GDM1 (cell line): ENCODE measurements around the gene GLMN.

Experiments
- DNase-seq: peaks from one replicate; lab custom pipeline; 2025; lab: John Stamatoyannopoulos, UW

The GLMN gene, protein sequence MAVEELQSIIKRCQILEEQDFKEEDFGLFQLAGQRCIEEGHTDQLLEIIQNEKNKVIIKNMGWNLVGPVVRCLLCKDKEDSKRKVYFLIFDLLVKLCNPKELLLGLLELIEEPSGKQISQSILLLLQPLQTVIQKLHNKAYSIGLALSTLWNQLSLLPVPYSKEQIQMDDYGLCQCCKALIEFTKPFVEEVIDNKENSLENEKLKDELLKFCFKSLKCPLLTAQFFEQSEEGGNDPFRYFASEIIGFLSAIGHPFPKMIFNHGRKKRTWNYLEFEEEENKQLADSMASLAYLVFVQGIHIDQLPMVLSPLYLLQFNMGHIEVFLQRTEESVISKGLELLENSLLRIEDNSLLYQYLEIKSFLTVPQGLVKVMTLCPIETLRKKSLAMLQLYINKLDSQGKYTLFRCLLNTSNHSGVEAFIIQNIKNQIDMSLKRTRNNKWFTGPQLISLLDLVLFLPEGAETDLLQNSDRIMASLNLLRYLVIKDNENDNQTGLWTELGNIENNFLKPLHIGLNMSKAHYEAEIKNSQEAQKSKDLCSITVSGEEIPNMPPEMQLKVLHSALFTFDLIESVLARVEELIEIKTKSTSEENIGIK

DNA sequence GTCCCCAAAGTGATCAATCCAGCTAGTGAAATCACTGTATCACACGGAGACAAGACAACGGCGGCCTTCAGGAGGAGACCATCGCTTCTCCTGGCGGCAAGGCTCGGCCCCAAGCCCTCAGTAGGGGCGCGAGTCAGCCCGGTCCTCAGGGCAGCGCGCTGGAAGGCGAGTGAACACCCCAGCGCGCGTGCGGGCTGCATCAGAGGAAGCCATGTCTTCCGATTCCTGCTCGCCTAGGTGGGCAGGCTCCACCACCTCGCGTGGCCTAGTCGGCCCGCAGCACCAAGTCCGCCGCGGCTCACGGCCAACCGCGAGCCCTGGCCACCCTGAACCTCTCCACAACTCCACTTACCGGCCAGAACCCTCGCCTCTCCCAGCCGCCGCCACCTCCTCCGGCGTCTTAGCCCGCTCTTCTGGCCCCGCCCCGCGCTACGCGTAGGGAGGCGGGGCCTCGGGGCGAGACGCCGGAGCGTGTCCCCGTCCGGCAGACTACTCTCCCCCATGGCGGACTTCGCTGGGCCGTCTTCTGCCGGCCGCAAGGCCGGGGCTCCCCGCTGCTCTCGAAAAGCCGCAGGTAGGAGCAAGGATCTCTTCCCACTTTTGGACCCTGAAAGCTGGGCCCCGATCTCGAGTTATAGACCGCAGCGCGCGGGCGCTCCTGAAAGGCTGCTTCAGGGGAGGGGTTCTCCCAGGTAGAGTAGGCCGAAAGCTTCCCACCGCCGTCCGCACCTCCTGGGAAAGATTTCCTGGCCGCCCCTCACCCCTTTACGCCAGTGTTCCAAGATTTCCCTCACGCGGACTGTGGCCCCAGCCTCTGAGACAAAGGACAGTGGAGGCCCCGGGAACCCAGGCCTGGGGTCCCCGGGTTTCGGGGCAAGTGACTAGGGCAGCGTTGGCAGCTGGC lies at the start of gene GLMN, which contains the start of gene RPAP2:
Gene GLMN (minus strand): TSS at position 415 of the 904 bp plus-strand sequence. CDS start 988 bp downstream, outside the sequence.
Gene RPAP2 (plus strand): TSS at position 487 of the 904 bp plus-strand sequence. CDS start 15 bp downstream, at position 502.
- DNase-seq = peak; percentile 82

DNA sequence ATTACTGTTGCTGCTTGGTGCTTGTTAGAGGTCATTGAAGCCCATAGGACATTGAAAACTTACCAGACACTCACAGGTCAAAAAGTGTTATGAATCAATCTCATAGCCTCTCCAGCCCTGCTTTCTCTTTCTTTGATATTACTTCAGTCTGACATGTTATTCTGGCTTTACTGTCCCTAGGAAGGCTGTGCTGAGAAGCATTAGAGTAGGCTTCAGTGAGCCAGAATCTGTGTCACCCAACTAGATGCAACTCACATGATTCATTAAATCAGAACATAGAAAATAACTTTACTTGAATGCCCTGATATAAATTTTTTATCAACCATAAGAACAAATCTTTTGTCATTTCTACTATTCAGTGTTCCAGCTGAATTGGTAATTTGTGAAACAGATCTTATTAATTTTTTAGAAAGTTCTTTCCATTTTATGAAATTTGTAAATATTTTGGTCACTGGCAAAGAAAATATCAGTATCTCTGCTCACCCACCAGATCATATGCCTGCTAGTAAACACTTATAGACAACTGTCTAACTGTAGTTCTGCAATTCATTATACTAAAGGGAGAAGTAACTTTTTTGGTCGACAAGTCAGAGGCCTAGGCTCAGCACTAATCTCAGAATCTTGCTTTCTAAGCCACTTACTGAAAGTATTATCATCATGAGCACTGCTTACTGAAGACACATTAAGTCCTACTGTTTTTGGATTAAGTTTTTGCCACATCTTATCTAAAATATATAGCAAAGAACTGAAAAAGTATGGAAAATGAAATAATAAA lies 48.3 kb upstream of the GLMN start:
- DNase-seq = no peak

DNA sequence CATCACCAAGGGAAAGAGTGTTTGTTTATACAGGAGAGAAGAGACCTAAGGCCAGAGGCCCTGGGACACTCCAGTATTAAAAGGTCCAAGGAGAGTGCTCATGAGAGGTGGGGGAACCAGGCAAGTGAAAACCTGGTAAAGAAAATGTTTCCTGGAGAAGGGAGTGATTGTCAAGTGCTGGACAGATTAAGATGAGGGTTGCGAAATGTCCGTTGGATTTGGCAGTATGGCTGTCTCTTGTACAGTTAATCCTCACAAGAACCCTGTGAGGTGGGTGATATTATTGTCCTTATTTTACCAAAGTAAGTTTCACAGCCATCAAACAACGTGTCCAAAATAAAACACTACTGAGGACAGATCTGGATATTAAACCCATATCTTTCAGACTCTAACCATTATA lies 44.3 kb upstream of the GLMN start:
- DNase-seq = no peak

DNA sequence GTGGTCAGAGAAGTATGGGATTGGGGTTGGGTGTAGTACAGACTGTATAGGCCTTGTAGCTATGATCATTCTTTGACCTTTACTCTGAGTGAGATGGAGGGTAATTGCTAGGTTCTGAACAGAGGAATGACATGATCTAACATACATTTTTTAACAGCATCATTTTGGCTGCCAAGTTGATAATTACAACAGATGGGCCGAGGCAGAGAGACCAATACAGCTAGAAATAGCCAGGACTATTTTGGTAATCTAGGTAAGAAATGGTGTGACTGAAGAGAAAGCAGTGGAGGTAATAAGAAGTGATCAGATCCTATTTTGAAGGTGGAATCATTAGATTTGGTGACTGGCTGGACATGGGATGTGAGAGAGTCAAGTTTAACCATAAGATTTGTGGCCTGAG lies 43.6 kb upstream of the GLMN start:
- DNase-seq = no peak

DNA sequence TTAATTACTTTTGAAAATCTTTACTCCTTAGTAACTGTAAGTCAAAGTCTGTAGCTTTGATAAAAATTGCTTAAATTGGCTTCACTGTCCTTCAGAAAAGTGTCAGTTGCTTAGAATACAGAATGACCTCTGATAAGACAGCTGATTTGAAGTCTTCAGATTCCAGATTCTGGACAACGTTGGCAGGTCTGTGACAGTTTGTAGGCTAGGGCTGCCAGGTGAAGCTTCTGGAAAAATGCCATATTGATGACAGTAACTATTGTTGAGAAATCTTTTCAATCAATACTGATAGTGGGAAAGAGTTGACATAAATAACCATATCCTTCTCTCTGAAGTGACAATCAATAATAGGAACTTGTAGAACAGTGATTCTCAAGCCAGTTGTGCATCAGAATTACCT lies 41.4 kb upstream of the GLMN start:
- DNase-seq = no peak

DNA sequence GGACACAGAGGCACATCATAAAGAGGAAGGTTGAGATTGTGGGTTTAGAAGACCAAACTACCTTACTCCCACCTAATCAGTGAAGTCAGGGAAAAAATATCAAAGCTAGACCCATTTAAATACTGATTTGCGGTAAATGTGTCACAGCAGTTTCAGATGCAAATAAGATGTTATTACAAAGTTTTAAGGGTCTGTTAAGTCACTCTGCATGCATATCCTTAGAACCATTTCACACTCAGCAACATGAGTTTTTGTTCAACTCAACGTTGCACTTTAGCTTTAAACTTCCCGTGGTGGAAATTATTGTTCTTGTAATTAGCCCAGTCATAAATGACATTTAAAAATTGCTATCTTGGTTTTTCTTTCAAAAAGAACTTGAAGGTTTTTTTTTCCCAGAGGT lies 34.9 kb upstream of the GLMN start:
- DNase-seq = no peak

DNA sequence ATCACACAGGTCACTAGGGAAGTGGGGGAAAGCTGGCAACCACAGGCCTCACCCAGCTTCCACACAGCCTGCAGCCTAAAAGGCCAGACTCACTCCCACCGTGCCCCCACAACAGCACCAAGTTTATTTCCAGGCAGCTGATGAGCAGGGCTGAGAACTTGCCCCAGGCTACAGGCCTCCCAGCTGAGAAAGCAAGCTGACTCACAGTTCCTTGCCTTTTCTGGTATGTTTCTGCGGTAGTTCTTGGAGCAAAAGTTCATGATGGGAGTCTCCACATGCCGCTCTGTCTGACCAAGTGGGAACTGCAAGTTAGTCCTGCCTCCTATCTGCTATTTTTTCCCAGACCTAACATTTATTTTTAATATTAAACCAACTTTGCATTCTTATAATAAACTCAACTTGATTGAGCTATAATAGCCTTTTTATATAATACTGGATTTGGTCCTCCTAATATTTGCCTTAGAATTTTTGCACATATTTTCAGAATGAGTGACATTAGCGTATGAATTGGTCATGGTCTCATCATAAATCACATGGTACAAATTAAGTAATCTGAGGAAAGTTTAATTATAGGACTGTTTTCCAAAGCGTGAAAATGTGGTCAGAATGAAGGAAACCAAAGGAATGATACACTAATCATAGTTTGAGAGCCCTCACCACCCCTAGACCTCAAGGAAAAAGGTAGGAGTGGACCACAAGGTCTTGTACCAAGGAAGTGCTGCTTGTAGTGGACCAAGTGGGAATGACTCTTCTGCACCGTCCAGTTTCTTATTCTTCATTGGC lies 30.8 kb upstream of the GLMN start:
- DNase-seq = no peak

DNA sequence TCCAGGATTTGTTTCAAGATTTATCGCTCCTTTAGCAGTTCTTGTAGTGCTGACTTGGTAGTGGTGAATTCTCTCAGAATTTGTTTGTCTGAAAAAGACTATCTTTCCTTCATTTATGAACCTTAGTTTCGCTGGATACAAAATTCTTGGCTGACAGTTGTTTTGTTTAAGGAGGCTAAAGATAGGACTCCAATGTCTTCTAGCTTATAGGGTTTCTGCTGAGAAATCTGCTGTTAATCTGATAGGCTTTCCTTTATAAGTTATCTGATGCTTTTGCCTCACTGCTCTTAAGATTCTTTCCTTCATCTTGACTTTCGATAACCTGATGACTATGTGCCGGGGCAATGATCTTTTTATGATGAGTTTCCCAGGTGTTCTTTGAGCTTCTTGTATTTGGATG lies 29.0 kb upstream of the GLMN start:
- DNase-seq = no peak

DNA sequence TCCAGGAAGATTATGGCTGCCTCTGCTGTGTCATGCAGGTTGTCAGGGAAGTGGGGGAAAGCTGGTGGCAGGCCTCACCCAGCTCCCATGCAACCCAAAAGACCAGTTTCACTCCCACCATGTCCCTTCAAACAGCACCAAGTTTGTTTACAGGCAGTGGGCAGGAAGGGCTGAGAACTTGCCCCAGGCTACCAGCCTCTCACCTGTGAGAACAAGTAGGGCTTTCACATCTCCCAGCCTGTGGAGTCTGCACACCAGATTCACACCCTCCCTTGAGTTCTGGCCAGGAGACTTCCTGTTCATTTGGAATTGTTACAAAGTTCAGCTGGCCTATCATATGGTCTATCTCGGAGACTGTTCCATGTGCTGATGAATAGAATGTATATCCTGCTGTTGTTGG lies 27.9 kb upstream of the GLMN start:
- DNase-seq = no peak

DNA sequence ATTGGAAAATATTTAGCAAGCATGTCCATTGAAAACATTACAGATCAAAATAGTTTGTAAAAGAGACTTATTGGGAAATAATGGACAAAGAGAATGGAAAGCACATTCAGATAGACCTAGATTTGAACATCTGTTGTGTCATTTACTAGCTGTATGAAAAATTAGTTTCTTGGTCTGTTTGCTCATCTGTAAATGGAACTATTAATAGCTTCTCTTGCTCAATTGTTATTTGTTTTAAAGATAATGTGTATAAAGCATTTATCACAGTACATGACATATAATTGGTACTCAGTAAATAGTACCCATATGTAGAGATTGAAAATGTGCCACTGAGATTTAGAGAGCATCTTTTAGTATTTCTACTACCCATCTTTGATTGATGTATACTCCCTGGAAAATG lies 26.0 kb upstream of the GLMN start:
- DNase-seq = no peak

DNA sequence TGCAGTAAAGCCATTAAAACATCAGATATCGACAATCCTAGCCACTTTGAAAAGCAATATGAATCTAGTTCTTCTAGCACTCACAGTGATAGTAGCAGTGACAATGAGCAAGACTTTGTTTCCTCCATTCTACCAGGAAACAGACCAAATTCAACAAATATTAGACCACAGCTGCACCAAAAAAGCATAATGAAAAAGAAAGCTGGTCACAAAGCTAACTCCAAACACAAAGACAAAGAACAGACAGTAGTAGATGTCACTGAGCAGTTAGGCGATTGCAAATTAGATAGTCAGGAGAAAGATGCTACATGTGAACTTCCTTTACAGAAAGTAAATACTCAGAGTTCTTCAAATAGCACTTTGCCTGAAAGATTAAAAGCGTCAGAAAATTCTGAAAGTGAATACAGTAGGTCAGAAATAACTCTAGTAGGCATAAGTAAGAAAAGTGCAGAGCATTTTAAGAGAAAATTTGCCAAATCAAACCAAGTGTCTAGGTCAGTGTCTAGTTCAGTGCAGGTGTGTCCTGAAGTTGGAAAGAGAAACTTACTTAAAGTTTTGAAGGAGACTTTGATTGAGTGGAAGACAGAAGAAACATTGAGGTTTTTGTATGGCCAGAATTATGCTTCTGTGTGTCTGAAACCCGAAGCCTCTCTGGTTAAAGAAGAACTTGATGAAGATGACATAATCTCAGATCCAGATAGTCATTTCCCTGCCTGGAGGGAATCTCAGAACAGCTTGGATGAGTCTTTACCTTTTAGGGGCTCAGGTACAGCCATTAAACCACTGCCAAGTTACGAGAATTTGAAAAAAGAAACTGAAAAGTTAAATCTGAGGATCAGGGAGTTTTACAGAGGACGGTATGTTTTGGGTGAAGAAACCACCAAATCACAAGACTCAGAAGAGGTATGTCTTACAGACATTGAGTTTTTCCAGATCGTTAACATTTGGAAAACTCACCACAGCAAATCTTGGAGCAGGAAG lies 25.0 kb upstream of the GLMN start:
- no peak for DNase-seq

DNA sequence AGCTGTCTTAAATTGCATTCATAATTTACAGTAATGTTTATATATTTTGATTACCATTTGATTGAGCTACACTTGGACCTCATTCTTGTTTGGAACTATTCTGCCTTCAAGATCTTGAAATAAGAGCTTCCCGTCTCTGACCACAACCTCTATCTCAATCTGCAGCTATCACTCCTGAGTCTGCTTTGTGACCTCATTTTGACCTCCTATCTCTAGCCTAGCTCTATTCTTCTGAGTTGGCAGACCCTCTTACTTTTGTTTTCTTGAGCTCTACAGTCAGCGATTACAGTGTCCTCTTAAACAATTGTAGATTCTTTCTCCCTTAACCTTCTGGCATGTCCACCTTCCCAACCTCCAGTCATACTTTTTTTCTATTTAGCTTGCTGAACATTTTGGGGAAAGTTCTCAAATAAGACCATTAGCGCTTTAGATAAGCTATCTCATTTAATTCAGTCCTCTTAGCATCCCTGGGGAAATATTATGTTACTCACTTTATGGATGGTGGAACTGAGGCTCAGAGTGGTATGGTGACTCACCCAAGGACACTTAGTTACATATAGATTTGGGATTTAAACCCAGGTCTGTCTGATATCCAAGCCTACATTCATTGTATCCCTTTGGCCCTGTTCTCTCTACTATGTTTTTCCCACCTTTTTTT lies 19.2 kb upstream of the GLMN start:
- DNase-seq = peak; percentile 1

DNA sequence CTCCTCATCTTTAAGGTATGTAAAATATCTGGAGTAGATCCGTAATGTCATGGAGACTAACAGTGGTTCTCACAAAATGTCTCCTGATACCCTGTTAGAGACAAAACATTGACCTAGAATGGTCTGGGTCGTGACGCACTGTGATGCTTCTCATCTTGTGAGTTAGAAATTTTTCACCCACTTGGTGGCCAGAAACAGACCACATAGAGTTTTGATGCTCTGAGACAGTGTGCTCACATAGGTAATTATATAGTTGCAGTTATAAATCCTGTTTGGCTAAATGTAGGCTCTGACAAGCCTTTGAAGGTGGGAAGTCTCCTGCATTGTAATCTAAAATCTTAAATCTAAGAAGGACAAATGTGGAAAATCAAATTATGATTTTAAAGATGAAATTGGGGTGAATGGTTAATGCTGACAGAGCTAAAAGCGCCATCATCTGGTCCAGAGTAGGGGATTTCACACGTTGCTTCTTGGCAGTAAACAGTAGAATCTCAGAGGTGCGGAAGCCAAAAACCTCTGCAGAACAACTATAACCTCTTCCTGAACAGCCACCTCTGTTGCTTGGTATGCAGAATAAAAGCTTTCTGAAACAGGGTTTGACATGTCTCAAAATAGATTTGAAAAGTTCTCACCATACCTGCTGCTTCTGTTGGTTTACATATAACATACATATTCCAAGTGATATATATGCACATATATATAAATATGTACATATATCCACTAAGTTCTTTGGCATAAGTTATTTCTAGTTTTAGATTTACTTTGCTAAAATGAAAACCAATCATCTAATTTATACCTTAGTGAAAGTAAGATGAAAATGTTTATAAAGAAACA lies 17.2 kb upstream of the GLMN start:
- no peak for DNase-seq

DNA sequence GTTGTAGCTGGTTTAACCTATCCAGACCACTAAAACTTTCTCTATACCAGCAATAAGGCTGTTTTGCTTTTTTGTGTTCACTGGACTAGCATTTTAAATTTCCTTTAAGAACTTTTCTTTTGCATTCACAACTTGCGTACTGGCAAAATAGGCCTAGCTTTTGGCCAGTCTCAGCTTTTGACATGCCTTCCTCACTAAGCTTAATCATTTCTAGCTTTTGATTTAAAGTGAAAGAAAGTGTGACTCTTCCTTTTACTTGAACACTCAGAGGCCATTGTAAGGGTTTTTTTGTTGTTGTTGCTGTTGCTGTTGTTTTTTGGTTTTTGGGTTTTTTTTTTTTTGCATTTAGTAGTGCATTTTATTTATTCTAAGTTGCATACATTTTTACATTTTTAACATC lies 15.2 kb upstream of the GLMN start:
- no peak for DNase-seq

DNA sequence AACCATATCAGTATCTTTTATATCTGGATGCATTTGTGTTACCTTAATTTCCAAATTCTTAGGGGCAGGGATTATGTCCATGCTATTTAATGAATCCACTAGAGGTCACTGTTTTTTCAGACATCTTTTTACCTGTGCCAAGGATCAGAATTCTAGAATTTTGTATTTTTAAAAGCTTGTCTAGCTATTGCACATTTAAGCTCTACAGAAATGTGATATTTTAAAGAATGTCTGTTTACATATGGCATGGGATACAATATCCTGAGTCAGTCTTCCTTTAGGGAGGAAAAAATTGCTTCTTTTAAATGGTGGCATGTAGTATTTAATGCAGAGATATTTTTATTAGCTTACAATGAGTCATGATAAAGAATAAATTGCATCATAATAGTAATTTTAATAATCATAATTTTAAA lies 11.4 kb upstream of the GLMN start:
- no peak for DNase-seq

DNA sequence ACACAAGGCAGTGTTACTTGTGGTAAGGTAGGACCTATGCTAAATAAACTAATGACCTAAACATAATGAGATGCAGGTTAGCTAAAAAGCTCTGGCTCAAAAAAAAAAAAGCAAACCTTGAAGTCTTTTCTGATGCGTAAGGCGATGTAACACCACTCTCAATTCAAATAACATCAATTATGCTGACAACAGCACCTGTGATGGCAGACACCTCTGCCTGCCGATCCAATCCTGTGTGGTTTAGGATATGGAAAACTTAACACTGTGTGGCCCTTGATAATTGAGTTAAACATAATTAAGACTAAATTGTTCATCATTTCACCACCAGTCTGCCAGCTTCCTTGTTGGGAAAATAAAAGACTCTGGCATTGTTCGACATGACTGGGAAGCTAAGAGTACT lies 9.2 kb upstream of the GLMN start:
- no peak for DNase-seq

DNA sequence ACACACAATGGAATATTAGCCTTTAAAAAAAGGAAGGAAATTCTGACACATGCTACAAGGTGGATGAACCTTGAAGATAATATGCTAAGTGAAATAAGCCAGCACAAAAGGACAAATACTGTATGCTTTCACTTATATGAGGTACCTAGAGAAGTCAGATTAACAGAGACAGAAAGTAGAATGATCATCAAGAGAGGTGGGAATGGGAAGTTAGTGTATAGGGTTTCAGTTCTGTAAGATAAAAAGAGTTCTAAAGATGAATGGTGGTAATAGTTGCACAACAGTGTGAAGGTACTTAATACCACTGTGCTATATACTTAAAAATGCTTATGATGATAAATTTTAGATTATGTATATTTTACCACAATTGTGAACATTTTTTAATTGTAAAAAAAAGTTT lies 7.2 kb upstream of the GLMN start:
- DNase-seq = no peak

DNA sequence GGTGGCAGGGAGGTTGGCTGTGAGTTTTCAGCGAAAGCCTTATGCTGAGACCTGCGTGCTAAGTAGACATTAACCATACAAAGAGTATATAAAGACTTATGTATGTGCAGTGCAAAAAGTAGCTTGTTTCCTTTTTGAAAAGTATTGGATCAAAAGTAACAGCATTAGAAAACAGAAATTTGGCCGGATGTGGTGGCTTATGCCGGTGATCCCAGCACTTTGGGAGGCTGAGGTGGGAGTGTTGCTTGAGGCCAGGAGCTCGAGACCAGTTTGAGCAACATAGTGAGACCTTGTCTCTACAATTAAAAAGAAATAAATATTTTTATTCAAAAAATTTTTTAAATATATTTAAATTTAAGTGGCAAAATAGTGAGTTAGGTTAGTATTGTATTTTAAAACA lies 2.2 kb upstream of the GLMN start:
- DNase-seq = no peak
